Hematopoietic multipotent progenitor cell treated with erythropoietin and hydrocortisone succinate and interleukin-3 and kit ligand, for 15 days (in vitro differentiated cells): ENCODE data around the gene MYCBP2.
"Not testable (repeated sequence)": the region's sequence is repeated elsewhere in the genome, so short reads cannot be mapped to it uniquely, and the experiment has no call there.

ENCODE experiments used
- DNase-seq: peaks from one replicate; pipeline ENCODE4 v3.0.0-alpha.2; 2015; ENCODE audit warnings: low spot score

Gene MYCBP2

GRCh38 chr13:77213644-77214043 is 113.2 kb downstream of the MYCBP2 start:
- DNase-seq: no peak

- no peak for DNase-seq
These were observed 119.0 kb downstream of the MYCBP2 start for GRCh38 chr13:77207943-77208342.

- not testable (repeated sequence) for DNase-seq
These were observed 127.9 kb downstream of the MYCBP2 start for GRCh38 chr13:77198995-77199394.

- DNase-seq: no peak
These were observed 130.8 kb downstream of the MYCBP2 start for GRCh38 chr13:77196052-77196618.

GRCh38 chr13:77190349-77190958 is 136.4 kb downstream of the MYCBP2 start:
- no peak for DNase-seq

DNA sequence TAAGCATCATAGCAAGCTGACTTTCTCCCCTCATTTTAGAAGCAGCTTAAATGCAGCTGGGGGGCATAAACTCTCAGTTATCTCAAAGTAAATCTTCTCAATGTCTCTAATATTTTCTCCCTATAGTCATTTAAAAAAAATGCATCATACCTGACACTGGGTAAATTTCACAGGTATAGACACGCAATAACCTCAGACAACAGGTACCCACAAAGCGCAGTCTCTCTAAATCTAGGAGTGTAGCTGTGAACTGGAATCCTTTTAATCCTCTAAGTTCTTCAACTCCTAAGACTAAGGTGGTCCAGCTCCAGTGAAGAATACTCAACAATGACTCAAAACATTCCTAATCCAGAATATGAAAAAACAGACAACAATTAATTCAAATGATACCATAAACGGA is 141.2 kb downstream of the MYCBP2 start:
- no peak for DNase-seq

DNA sequence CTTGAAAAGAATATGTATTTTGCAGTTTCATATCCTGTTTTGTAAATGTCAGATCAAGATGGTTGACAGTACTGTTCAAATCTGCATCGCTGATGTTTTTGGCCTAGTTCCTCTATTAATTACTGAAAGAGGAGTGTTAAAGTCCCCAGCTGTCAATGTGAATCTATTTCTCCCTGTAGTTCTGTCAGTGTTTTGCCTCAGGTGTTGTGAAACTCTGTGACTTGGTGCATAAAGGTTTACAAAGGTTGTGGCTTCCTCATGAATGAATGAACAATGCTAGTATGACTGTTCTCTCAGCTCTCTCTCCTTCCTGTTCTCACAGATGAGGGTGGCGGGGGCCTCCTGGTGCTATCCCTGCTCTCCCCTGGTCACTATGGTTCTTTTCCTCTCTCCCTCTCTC is 142.4 kb downstream of the MYCBP2 start:
- DNase-seq: no peak

- no peak for DNase-seq
These were observed 146.9 kb downstream of the MYCBP2 start for GRCh38 chr13:77180011-77180410.

- no peak for DNase-seq
These were observed 149.2 kb downstream of the MYCBP2 start for GRCh38 chr13:77177646-77178045.

- DNase-seq: no peak
These were observed 150.5 kb downstream of the MYCBP2 start for GRCh38 chr13:77176350-77176749.

GRCh38 chr13:77172650-77173049 is 154.2 kb downstream of the MYCBP2 start:
- DNase-seq: no peak

- DNase-seq: no peak
These were observed 155.4 kb downstream of the MYCBP2 start for GRCh38 chr13:77171451-77171850.

DNA sequence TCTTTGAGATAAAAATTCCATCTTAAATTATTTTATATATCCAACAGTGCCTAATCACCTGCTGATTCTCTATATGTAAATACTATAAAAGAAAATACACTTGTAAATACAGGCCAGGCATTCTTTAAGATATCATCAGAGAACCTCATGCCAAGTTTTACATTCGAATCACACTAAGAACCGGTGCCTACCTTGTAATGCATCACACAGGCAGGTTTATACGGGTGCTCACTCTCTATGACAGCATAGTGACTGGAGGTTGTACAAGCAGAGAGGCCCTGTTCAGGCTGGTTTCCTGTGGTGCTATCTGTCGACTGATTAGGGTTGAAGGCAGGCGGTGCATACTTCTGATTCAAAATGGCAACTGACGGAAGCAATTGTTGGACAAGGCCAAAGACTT is 158.7 kb downstream of the MYCBP2 start:
- no peak for DNase-seq

DNA sequence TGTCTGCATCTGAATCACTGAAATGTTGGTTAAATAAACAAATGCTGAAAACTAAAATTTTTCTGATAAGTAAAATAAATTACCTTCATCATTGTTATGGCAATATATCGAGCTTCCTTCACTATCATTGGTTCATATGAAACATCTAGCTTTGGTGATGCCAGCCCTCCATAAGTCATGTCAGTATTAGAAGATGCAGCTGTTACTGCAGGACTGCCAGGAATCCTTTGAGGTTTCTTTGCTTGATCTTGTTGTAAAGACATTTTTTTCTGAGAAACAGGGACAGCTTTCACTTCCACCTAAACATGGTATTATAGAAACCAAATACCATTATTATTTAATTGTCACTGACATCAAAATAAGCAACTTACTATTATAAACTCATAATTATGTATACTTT is 176.2 kb downstream of the MYCBP2 start:
- no peak for DNase-seq

- no peak for DNase-seq
These were observed 183.5 kb downstream of the MYCBP2 start for GRCh38 chr13:77143431-77143830.

- no peak for DNase-seq
These were observed 187.6 kb downstream of the MYCBP2 start for GRCh38 chr13:77139306-77139705.

GRCh38 chr13:77138813-77139212 is 188.1 kb downstream of the MYCBP2 start:
- no peak for DNase-seq

- no peak for DNase-seq
These were observed 189.9 kb downstream of the MYCBP2 start for GRCh38 chr13:77136902-77137420.

- DNase-seq: no peak
These were observed 202.5 kb downstream of the MYCBP2 start for GRCh38 chr13:77124423-77124822.

GRCh38 chr13:77118134-77118533 is 208.8 kb downstream of the MYCBP2 start:
- DNase-seq: no peak

- no peak for DNase-seq
These were observed 212.6 kb downstream of the MYCBP2 start for GRCh38 chr13:77114271-77114670.

DNA sequence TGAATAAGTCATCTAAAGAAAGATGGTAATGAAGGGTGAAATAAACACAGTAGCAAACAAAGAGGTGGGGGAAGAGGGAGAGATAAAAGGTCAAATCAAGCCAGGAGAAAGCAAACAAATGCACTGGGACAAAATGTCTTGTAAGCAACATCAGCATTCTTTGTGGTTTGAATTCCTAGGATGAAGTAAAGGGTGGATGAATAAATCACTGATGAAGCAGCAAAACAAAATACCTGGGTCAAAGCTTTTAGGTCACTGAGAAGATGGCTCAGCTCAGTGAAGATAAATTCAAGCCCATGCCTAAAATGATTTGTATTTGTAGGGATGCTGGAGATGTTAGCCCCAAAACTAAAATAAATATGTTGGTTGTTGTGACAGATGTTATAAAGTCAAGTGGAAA is 213.4 kb downstream of the MYCBP2 start:
- no peak for DNase-seq

GRCh38 chr13:77105051-77105450 is 221.8 kb downstream of the MYCBP2 start:
- DNase-seq: no peak

DNA sequence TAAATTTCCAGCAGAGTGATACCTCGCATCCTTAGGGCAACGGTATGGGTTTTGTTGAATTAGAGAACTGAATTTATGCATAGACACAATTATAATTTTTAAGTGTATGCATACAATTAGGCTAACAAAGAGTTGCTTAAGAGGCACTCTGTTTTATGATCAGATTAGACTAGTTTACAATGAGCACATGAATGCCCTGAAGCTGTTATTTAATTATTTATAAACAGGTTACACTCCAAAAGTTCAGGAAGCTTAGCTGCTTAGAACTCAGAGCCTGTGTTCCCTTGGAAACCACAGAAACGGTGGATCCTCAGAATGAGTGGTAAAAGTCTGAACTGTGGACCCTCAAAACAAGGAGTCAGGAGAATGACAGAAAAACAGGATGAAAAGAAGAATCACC is 227.5 kb downstream of the MYCBP2 start:
- DNase-seq: no peak
